ENCODE results near the gene PCDH19. TPM values are rescaled to one million over a fixed set of nuclear protein-coding genes. Genes with fewer than 3 reads are reported as not detected.
A peak's percentile ranks its signal among the peaks of the same experiment; 100 is the strongest.

The PCDH19 gene
- total RNA-seq, 2 experiments from 2014 or later = not detected

GRCh38 chrX:100377826-100378225, 32.2 kb downstream of the PCDH19 start:
- H3K9me3 ChIP-seq (ENCODE audit: low read length) = no peaks in the 10 kb centered on the region
- H3K4me3 ChIP-seq (ENCODE audit: low read depth, low read length, poor library complexity, severe bottlenecking) = no peak overlapping the region
- POLR2A ChIA-PET = no interaction called here
- no peak overlapping the region for H3K27ac ChIP-seq (ENCODE audit: low read depth, low read length, poor library complexity, severe bottlenecking)
- no TSS peak for BruUV-seq (replicated peaks)
- peaks cover 8% of the 10 kb centered on the region for H3K4me1 ChIP-seq (ENCODE audit: insufficient read depth, low read length, poor library complexity, severe bottlenecking)
- H3K4me2 ChIP-seq (ENCODE audit: low read length) = no peak overlapping the region
- CTCF ChIA-PET (ENCODE audit: unreplicated experiment) = no interaction called here
- DNase-seq (ENCODE audit: low spot score) = no peak
- H2AFZ ChIP-seq (ENCODE audit: low read length) = no peak overlapping the region
- H4K20me1 ChIP-seq (ENCODE audit: insufficient read depth, low read length) = no peaks in the 10 kb centered on the region
- no peaks in the 10 kb centered on the region for H3K79me2 ChIP-seq (ENCODE audit: insufficient read depth, low read depth, low read length)
- no peaks in the 10 kb centered on the region for H3K36me3 ChIP-seq (ENCODE audit: insufficient read depth, low read length)
- intact Hi-C loops (cut with micrococcal nuclease; ENCODE audit: unreplicated experiment) = no loop called here
- no peak for TF ChIP-seq CTCF (conservative IDR thresholded peaks at IDR 0.05; ENCODE audit: low read length)
- no peak for TF ChIP-seq EZH2phosphoT487 (IDR thresholded peaks at IDR 0.05; ENCODE audit: borderline replicate concordance, low read depth, low read length)
- H3K9me2 ChIP-seq (ENCODE audit: insufficient read depth, low read length) = no peaks in the 10 kb centered on the region

DNA sequence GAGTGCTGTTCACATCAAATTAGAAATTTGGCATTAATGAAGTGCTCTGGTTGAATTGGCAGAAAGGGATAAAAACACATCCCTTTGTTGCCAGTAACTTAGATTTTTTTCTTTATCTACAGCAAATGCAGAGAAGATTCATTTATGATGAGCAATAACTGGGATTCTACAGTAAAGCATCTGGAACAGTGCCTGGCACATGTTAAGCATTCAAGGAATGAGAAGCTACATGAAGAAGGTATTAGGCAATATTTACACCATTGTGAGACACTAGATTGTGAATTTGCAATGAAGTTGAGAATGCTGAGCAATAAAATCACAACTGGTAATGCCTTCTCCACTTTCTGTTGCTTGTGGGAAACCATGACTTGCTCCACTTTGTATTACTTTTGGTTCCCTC, 33.5 kb downstream of the PCDH19 start:
- H3K9me3 ChIP-seq (ENCODE audit: low read length) = no peaks in the 10 kb centered on the region
- BruUV-seq (replicated peaks) = no TSS peak
- TF ChIP-seq CTCF (conservative IDR thresholded peaks at IDR 0.05; ENCODE audit: low read length) (no peak), EZH2phosphoT487 (IDR thresholded peaks at IDR 0.05; ENCODE audit: borderline replicate concordance, low read depth, low read length) (no peak)
- H3K36me3 ChIP-seq (ENCODE audit: insufficient read depth, low read length) = no peaks in the 10 kb centered on the region
- H4K20me1 ChIP-seq (ENCODE audit: insufficient read depth, low read length) = no peaks in the 10 kb centered on the region
- no peak overlapping the region for H3K4me3 ChIP-seq (ENCODE audit: low read depth, low read length, poor library complexity, severe bottlenecking)
- H3K4me2 ChIP-seq (ENCODE audit: low read length) = no peak overlapping the region
- H3K4me1 ChIP-seq (ENCODE audit: insufficient read depth, low read length, poor library complexity, severe bottlenecking) = peaks cover 8% of the 10 kb centered on the region
- H3K27ac ChIP-seq (ENCODE audit: low read depth, low read length, poor library complexity, severe bottlenecking) = no peak overlapping the region
- no peaks in the 10 kb centered on the region for H3K79me2 ChIP-seq (ENCODE audit: insufficient read depth, low read depth, low read length)
- H2AFZ ChIP-seq (ENCODE audit: low read length) = no peak overlapping the region
- ChIA-PET CTCF (ENCODE audit: unreplicated experiment) (no interaction called here), POLR2A (no interaction called here)
- no peaks in the 10 kb centered on the region for H3K9me2 ChIP-seq (ENCODE audit: insufficient read depth, low read length)
- intact Hi-C loops (cut with micrococcal nuclease; ENCODE audit: unreplicated experiment) = no loop called here
- no peak for DNase-seq (ENCODE audit: low spot score)

DNA sequence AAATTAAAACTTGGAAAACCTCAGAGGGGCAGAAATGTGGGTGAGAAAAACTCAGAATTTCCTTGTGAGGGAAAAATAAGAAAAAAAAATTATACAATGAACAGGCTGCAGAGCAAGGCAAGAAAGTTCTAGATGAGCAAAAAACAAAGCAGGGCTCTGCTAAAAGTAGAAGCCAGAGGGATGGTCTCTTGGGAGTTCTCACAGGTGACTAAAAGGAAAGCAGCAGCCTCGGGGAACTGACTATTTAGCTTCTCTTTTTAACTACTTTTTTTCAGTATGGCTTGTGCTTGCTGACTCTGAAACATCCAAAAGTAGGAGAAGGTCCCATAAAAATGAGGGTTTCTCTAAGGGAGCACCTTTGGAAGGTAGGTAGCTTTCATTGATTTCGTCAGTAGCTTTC, 36.4 kb downstream of the PCDH19 start:
- Histone ChIP-seq H3K4me3 (ENCODE audit: low read depth, low read length, poor library complexity, severe bottlenecking) (no peak overlapping the region), H3K4me1 (ENCODE audit: insufficient read depth, low read length, poor library complexity, severe bottlenecking) (peaks cover 8% of the 10 kb centered on the region), H3K36me3 (ENCODE audit: insufficient read depth, low read length) (no peaks in the 10 kb centered on the region), H3K27ac (ENCODE audit: low read depth, low read length, poor library complexity, severe bottlenecking) (no peak overlapping the region), H3K79me2 (ENCODE audit: insufficient read depth, low read depth, low read length) (no peaks in the 10 kb centered on the region), H2AFZ (ENCODE audit: low read length) (no peak overlapping the region), H4K20me1 (ENCODE audit: insufficient read depth, low read length) (no peaks in the 10 kb centered on the region), H3K9me3 (ENCODE audit: low read length) (no peaks in the 10 kb centered on the region), H3K4me2 (ENCODE audit: low read length) (peak overlapping the region; percentile 20; the same call in 1 of the 2 replicates), H3K9me2 (ENCODE audit: insufficient read depth, low read length) (no peaks in the 10 kb centered on the region)
- no peak for TF ChIP-seq EZH2phosphoT487 (IDR thresholded peaks at IDR 0.05; ENCODE audit: borderline replicate concordance, low read depth, low read length)
- no peak for TF ChIP-seq CTCF (conservative IDR thresholded peaks at IDR 0.05; ENCODE audit: low read length)
- POLR2A ChIA-PET = no interaction called here
- peak; percentile 44 for DNase-seq (ENCODE audit: low spot score)
- no TSS peak for BruUV-seq (replicated peaks)
- CTCF ChIA-PET (ENCODE audit: unreplicated experiment) = no interaction called here
- intact Hi-C loops (cut with micrococcal nuclease; ENCODE audit: unreplicated experiment) = no loop called here
